CD14-positive monocyte (primary cell): Measurements from ENCODE around the gene B3GNT2. TPM values are rescaled to one million over a fixed set of nuclear protein-coding genes. Genes with fewer than 3 reads are reported as not detected.

ENCODE experiments used
- DNase-seq, 3 donors: peaks; one replicate each; pipeline ENCODE4 v3.0.0-alpha.2; 2011 to 2022
- H2AFZ ChIP-seq: 2 replicates; pipeline ENCODE4 v1.6.0; 2012; ENCODE audit warnings: mild to moderate bottlenecking, low read depth, low read length, inconsistent platforms; ENCODE audit not compliant: insufficient read depth, poor library complexity, severe bottlenecking
- H3K27ac ChIP-seq, 2 donors: 1 replicate in 1 of 2; 2 replicates in 1 of 2; pipeline ENCODE4 v1.5.1; 2012 to 2013; ENCODE audit warnings: low read length in 2 of 2, control low read depth in 1 of 2, inconsistent platforms in 1 of 2, low read depth in 1 of 2, mild to moderate bottlenecking in 1 of 2
- H3K27me3 ChIP-seq, 2 donors: one replicate each; pipeline versions ENCODE4 v1.6.0 to v1.6.1; 2011 to 2013; ENCODE audit warnings: low read length in 2 of 2; ENCODE audit not compliant: control insufficient read depth in 2 of 2, insufficient read depth in 2 of 2
- H3K36me3 ChIP-seq, 2 donors: replicated peaks in 1 of 2; 1 replicate in 1 of 2; 2 replicates in 1 of 2; pipeline versions ENCODE4 v1.5.1 to v1.6.1; 2012 to 2013; ENCODE audit warnings: low read length in 2 of 2, control low read depth in 1 of 2, inconsistent platforms in 1 of 2, mild to moderate bottlenecking in 1 of 2; ENCODE audit not compliant: insufficient read depth in 2 of 2, control insufficient read depth in 1 of 2
- H3K4me1 ChIP-seq, 2 donors: 1 replicate in 1 of 2; 2 replicates in 1 of 2; pipeline versions ENCODE4 v1.5.1 to v1.6.1; 2012 to 2013; ENCODE audit warnings: low read length in 2 of 2, control low read depth in 1 of 2, inconsistent platforms in 1 of 2, mild to moderate bottlenecking in 1 of 2, moderate library complexity in 1 of 2; ENCODE audit not compliant: insufficient read depth in 2 of 2, control insufficient read depth in 1 of 2
- H3K4me2 ChIP-seq: replicated peaks from 2 replicates; pipeline ENCODE3; 2012; ENCODE audit warnings: low read length, moderate library complexity, mild to moderate bottlenecking; ENCODE audit not compliant: poor library complexity, severe bottlenecking; ENCODE audit errors: extremely low read depth
- H3K4me3 ChIP-seq, 3 experiments: fragments of 200-600 bp in 1 of 3; sonication (generic) in 1 of 3; replicated peaks in 1 of 3; 1 replicate in 2 of 3; 2 replicates in 1 of 3; pipeline ENCODE4 v1.5.1; 2011 to 2013; ENCODE audit warnings: low read length in 3 of 3, mild to moderate bottlenecking in 3 of 3, control low read depth in 2 of 3, low read depth in 2 of 3, inconsistent platforms in 1 of 3, moderate library complexity in 1 of 3
- H3K79me2 ChIP-seq: 2 replicates; pipeline ENCODE4 v1.6.0; 2012; ENCODE audit warnings: mild to moderate bottlenecking, control low read depth, inconsistent platforms, low read length, moderate library complexity; ENCODE audit not compliant: insufficient read depth
- H3K9ac ChIP-seq: 2 replicates; pipeline ENCODE4 v1.6.0; 2017; ENCODE audit warnings: low read length, mild to moderate bottlenecking; ENCODE audit not compliant: insufficient read depth, poor library complexity, severe bottlenecking
- H3K9me3 ChIP-seq, 2 donors: replicated peaks in 1 of 2; 1 replicate in 1 of 2; 2 replicates in 1 of 2; pipeline versions ENCODE4 v1.5.1 to v1.6.1; 2012 to 2013; ENCODE audit warnings: low read length in 2 of 2, control low read depth in 1 of 2; ENCODE audit not compliant: control insufficient read depth in 1 of 2, insufficient read depth in 1 of 2
- H4K20me1 ChIP-seq: 2 replicates; pipeline ENCODE4 v1.6.0; 2012; ENCODE audit warnings: mild to moderate bottlenecking, low read length, control low read depth, moderate library complexity; ENCODE audit not compliant: insufficient read depth
- H3K27ac Mint-ChIP-seq, 7 donors: one replicate each; pipeline ENCODE4 v1.8.0; 2020; ENCODE audit warnings: mild to moderate bottlenecking in 7 of 7, mixed read lengths in 7 of 7, moderate library complexity in 6 of 7, inconsistent platforms in 2 of 7
- H3K27me3 Mint-ChIP-seq, 3 donors: one replicate each; pipeline ENCODE4 v1.8.0; 2021 to 2022; ENCODE audit warnings: low read depth in 3 of 3, mild to moderate bottlenecking in 3 of 3, mixed read lengths in 3 of 3, moderate library complexity in 3 of 3, inconsistent platforms in 1 of 3
- H3K36me3 Mint-ChIP-seq, 2 donors: one replicate each; pipeline ENCODE4 v1.8.0; 2020; ENCODE audit warnings: mixed read lengths in 2 of 2, inconsistent platforms in 1 of 2, mild to moderate bottlenecking in 1 of 2
- H3K4me1 Mint-ChIP-seq: one replicate; pipeline ENCODE4 v1.8.0; 2020; ENCODE audit warnings: mild to moderate bottlenecking, mixed read lengths
- H3K4me3 Mint-ChIP-seq, 2 donors: one replicate each; pipeline ENCODE4 v1.8.0; 2020; ENCODE audit warnings: mild to moderate bottlenecking in 2 of 2, mixed read lengths in 2 of 2, moderate library complexity in 1 of 2
- H3K9me3 Mint-ChIP-seq, 7 donors: one replicate each; pipeline ENCODE4 v1.8.0; 2020 to 2022; ENCODE audit warnings: mixed read lengths in 7 of 7, mild to moderate bottlenecking in 6 of 7, moderate library complexity in 6 of 7, inconsistent platforms in 2 of 7
- WGBS: methylation state at CpG from one replicate; pipeline ENCODE4 v1.1.5; 2013; ENCODE audit warnings: missing lambda C conversion rate; ENCODE audit not compliant: insufficient coverage; 5-methylcytosine and 5-hydroxymethylcytosine counted together
- intact Hi-C, 2 donors: fragments of 100-400 bp; cut with micrococcal nuclease; formaldehyde crosslinking; loops; one replicate each; pipeline versions ENCODE4 v1.15.0 to v1.15.1; 2023
- polyA plus RNA-seq, 3 donors: library from polyadenylated mRNA; depleted of rRNA in 1 of 3; unstranded in 2 of 3; stranded (reverse) in 1 of 3; fragments of 300-500 nt in 2 of 3; fragments of >200 nt in 1 of 3; fragmentation: Illumina TruSeq in 2 of 3; gene quantifications; 1 replicate in 2 of 3; 2 replicates in 1 of 3; pipeline ENCODE4 v1.2.3, GENCODE V29; 2012 to 2021
- TF ChIP-seq, protein P1 (sequence below): fragments of 200-600 bp; IDR thresholded peaks from one replicate; pipeline ENCODE4 v1.8.0; 2022; ENCODE audit warnings: antibody characterized with exemption, mild to moderate bottlenecking

The B3GNT2 gene
- polyA plus RNA-seq, 3 donors = 15.9 to 34.7 (median 18.5) TPM

- no peak overlapping the region for H3K4me2 ChIP-seq
- H3K9me3 ChIP-seq = no peaks in the 10 kb centered on the region
- Mint-ChIP-seq H3K27ac (no peak overlapping the region), H3K4me1 (peaks cover 18% of the 10 kb centered on the region), H3K36me3 (peaks cover 3 to 8% of the 10 kb centered on the region in 2 donors), H3K4me3 (no peak overlapping the region), H3K9me3 (no peaks in the 10 kb centered on the region), H3K27me3 (no peaks in the 10 kb centered on the region)
- no CpG with 5 or more reads among the region's 4 CpGs for WGBS
- no peak overlapping the region for H3K4me3 ChIP-seq
- peaks cover 5 to 11% of the 10 kb centered on the region in 2 donors for H3K4me1 ChIP-seq
- peaks cover 1% of the 10 kb centered on the region for H3K79me2 ChIP-seq
- no peaks in the 10 kb centered on the region for H3K27me3 ChIP-seq
- TF ChIP-seq, protein P1, sequence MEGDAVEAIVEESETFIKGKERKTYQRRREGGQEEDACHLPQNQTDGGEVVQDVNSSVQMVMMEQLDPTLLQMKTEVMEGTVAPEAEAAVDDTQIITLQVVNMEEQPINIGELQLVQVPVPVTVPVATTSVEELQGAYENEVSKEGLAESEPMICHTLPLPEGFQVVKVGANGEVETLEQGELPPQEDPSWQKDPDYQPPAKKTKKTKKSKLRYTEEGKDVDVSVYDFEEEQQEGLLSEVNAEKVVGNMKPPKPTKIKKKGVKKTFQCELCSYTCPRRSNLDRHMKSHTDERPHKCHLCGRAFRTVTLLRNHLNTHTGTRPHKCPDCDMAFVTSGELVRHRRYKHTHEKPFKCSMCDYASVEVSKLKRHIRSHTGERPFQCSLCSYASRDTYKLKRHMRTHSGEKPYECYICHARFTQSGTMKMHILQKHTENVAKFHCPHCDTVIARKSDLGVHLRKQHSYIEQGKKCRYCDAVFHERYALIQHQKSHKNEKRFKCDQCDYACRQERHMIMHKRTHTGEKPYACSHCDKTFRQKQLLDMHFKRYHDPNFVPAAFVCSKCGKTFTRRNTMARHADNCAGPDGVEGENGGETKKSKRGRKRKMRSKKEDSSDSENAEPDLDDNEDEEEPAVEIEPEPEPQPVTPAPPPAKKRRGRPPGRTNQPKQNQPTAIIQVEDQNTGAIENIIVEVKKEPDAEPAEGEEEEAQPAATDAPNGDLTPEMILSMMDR = no peak
- intact Hi-C loops = no loop called here
- H3K36me3 ChIP-seq = no peaks in the 10 kb centered on the region
- H4K20me1 ChIP-seq = peaks cover 19% of the 10 kb centered on the region
- no peak overlapping the region for H3K27ac ChIP-seq
- no peak for DNase-seq
- H2AFZ ChIP-seq = no peak overlapping the region
- H3K9ac ChIP-seq = no peak overlapping the region
Observed at GRCh38 chr2:62231541-62231940, 35.6 kb downstream of the B3GNT2 start.

DNA sequence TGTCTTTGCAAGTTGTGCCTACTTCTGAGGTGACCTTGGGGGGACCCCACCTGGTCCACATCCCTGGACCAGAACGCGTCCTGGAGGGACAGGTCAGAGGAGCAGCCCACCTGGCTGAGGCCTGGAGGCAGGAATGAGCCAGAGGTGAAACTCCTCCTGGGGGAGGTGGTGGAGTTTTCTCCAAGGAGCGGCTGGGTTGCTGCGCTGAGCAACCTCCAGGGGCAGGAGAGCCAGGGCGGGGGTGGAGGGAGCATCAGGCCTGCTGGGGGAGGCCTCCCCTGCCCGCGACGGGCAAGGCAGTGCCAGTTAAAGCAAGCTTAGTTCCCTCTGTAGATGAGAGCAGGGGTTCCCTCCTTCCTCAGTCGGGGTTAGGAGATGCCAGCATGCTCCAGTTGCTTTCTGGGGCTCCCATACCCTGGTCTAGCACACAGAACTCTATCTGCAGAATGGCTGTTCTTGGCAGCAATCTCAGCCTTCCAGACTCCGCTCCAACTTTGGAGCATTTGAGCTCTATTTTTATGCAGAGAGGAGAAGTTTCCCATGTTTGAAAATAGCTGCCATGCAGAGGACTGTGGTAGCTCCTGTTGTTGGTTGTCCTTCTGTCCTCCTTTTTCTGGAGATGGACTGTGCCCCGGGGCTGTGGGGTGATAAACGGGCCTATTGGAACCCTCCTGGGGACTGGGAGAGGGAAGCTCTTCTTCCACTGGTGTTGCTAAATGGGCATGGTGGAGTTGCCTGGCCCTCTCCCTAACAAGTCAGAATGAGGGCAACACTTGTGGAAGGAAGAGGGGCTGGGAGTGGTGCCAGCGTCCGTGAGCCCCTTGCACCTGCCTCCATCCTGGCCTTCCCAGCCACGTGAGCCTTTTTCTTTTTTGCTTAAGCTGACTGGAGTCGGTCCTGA lies 39.1 kb downstream of the B3GNT2 start:
- H3K9me3 Mint-ChIP-seq = no peaks in the 10 kb centered on the region
- Histone ChIP-seq H3K79me2 (no peaks in the 10 kb centered on the region), H3K27ac (no peak overlapping the region), H3K9ac (no peak overlapping the region), H3K4me2 (no peak overlapping the region), H3K4me1 (no peaks in the 10 kb centered on the region), H3K27me3 (no peaks in the 10 kb centered on the region), H3K36me3 (no peaks in the 10 kb centered on the region), H3K4me3 (no peak overlapping the region), H2AFZ (no peak overlapping the region), H4K20me1 (peaks cover 9% of the 10 kb centered on the region), H3K9me3 (no peaks in the 10 kb centered on the region)
- 77% methylated on average over 12 of the region's 16 CpGs for WGBS
- TF ChIP-seq, protein P1 = no peak
- peak overlapping the region in 2 of 7 donors; percentile 18 to 40 for H3K27ac Mint-ChIP-seq
- intact Hi-C loops = no loop called here
- H3K4me1 Mint-ChIP-seq = no peaks in the 10 kb centered on the region
- H3K27me3 Mint-ChIP-seq = peaks cover 0 to 2% (median 0%) of the 10 kb centered on the region in 3 donors
- no peak overlapping the region for H3K4me3 Mint-ChIP-seq
- no peak for DNase-seq
- no peaks in the 10 kb centered on the region for H3K36me3 Mint-ChIP-seq
